Tibial nerve (tissue), 4 donors: ENCODE measurements around the gene L1CAM.

ENCODE experiments used
- EP300 ChIP-seq, 2 donors: sonication (generic); formaldehyde crosslinking; IDR thresholded peaks; one replicate each; pipeline ENCODE4 v1.6.1; 2017; ENCODE audit warnings: antibody characterized with exemption in 2 of 2, mild to moderate bottlenecking in 1 of 2
- POLR2A ChIP-seq, 2 donors: fragments of 450-650 bp; IDR thresholded peaks; one replicate each; pipeline ENCODE4 v1.6.1; 2017; ENCODE audit warnings: antibody characterized with exemption in 2 of 2, mild to moderate bottlenecking in 2 of 2, moderate library complexity in 2 of 2
- TF ChIP-seq, protein P1 (sequence below), 5 experiments: fragments of 200-600 bp in 3 of 5; fragments of 450-650 bp in 2 of 5; sonication (generic) in 3 of 5; IDR thresholded peaks; one replicate each; pipeline ENCODE4 v1.5.1; 2016 to 2019; ENCODE audit warnings: antibody characterized with exemption in 5 of 5, mild to moderate bottlenecking in 3 of 5, moderate library complexity in 2 of 5

- TF ChIP-seq, protein P1, sequence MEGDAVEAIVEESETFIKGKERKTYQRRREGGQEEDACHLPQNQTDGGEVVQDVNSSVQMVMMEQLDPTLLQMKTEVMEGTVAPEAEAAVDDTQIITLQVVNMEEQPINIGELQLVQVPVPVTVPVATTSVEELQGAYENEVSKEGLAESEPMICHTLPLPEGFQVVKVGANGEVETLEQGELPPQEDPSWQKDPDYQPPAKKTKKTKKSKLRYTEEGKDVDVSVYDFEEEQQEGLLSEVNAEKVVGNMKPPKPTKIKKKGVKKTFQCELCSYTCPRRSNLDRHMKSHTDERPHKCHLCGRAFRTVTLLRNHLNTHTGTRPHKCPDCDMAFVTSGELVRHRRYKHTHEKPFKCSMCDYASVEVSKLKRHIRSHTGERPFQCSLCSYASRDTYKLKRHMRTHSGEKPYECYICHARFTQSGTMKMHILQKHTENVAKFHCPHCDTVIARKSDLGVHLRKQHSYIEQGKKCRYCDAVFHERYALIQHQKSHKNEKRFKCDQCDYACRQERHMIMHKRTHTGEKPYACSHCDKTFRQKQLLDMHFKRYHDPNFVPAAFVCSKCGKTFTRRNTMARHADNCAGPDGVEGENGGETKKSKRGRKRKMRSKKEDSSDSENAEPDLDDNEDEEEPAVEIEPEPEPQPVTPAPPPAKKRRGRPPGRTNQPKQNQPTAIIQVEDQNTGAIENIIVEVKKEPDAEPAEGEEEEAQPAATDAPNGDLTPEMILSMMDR (IDR thresholded peaks at IDR 0.05), result no peak
- no peak for TF ChIP-seq POLR2A (IDR thresholded peaks at IDR 0.05)
- TF ChIP-seq EP300 (IDR thresholded peaks at IDR 0.05), result no peak
These were observed 54.4 kb downstream of the L1CAM start for GRCh38 chrX:153831429-153832150.
